K562 (cell line): ENCODE results near the gene DLG3. TPM values are rescaled to one million over a fixed set of nuclear protein-coding genes. Genes with fewer than 3 reads are reported as not detected.

Experiments
- ATAC-seq: fragments of 200-7000 bp; cut with Tn5 transposase; 3 replicates; pipeline ENCODE4 v1.9.1; 2020; ENCODE audit warnings: moderate library complexity
- BruUV-seq: library from RNA; stranded (reverse); fragments of 400-500 nt; replicated peaks from 2 replicates; lab custom pipeline; 2021; lab: Mats Ljungman, UMichigan
- CTCF ChIA-PET: fragments of 300-600 bp; formaldehyde crosslinking; extraction: SDS; loops from one replicate; lab custom pipeline; 2021; ENCODE audit warnings: low intra/inter-chr PET ratio; lab: Yijun Ruan, JAX
- POLR2A ChIA-PET: fragments of 300-600, 350-650 bp; sonication (Branson Sonifier 250); formaldehyde crosslinking; extraction: SDS; loops from one replicate; lab custom pipeline; 2021; ENCODE audit warnings: antibody characterized with exemption, inconsistent platforms; lab: Yijun Ruan, JAX
- DNase-seq, 4 experiments: peaks; one replicate each; pipeline versions ENCODE4 v3.0.0 to v3.0.0-alpha.2; 2011 to 2018; ENCODE audit warnings: low spot score in 3 of 4, mixed read lengths in 3 of 4; ENCODE audit errors: extremely low read depth in 1 of 4
- FAIRE-seq: peaks from 2 replicates; lab custom pipeline; 2011; peaks lifted over from hg19 to GRCh38; lab: Jason Lieb, UNC
- H2AFZ ChIP-seq: 2 replicates; pipeline ENCODE4 v1.6.0; 2011; ENCODE audit warnings: low read depth, low read length, control low read depth, inconsistent platforms
- H3K27ac ChIP-seq: fragments of 200-600 bp; 3 replicates; pipeline ENCODE4 v1.8.0; 2011; ENCODE audit warnings: low read depth, mild to moderate bottlenecking, control low read depth, inconsistent platforms, low read length, moderate library complexity, mixed read lengths; ENCODE audit errors: extremely low read depth
- H3K27me3 ChIP-seq, 2 experiments: fragments of 300-600 bp in 1 of 2; 2 replicates in 1 of 2; 3 replicates in 1 of 2; pipeline versions ENCODE4 v1.6.0 to v1.8.0; 2011; ENCODE audit warnings: inconsistent platforms in 2 of 2, low read length in 2 of 2, mild to moderate bottlenecking in 1 of 2, mixed read lengths in 1 of 2, moderate library complexity in 1 of 2; ENCODE audit not compliant: control insufficient read depth in 2 of 2, insufficient read depth in 2 of 2
- H3K36me3 ChIP-seq: fragments of 300-600 bp; 3 replicates; pipeline ENCODE4 v1.8.0; 2011; ENCODE audit warnings: mild to moderate bottlenecking, low read length, inconsistent platforms; ENCODE audit not compliant: control insufficient read depth, insufficient read depth
- H3K4me1 ChIP-seq, 2 experiments: fragments of 200-600 bp in 1 of 2; replicated peaks in 1 of 2; 2 replicates in 1 of 2; 3 replicates in 1 of 2; pipeline versions ENCODE4 v1.5.1 to v1.8.0; 2011; ENCODE audit warnings: inconsistent platforms in 2 of 2, low read length in 2 of 2, mild to moderate bottlenecking in 1 of 2, mixed read lengths in 1 of 2, moderate library complexity in 1 of 2; ENCODE audit not compliant: control insufficient read depth in 2 of 2, insufficient read depth in 2 of 2
- H3K4me2 ChIP-seq: 2 replicates; pipeline ENCODE4 v1.6.1; 2011; ENCODE audit warnings: low read length, control low read depth, inconsistent platforms, mixed read lengths; ENCODE audit not compliant: insufficient read depth
- H3K4me3 ChIP-seq: fragments of 200-600 bp; sonication (generic), shearing (Covaris generic); 2 replicates; pipeline ENCODE4 v1.5.1; 2016; ENCODE audit warnings: control low read depth, inconsistent platforms
- H3K79me2 ChIP-seq: fragments of 200-600 bp; 3 replicates; pipeline ENCODE4 v1.8.0; 2011; ENCODE audit warnings: low read length, inconsistent platforms; ENCODE audit not compliant: control insufficient read depth, insufficient read depth
- H3K9ac ChIP-seq, 2 experiments: 2 replicates each; pipeline versions ENCODE4 v1.6.0 to v1.6.1; 2011; ENCODE audit warnings: low read depth in 2 of 2, low read length in 2 of 2, control low read depth in 1 of 2, inconsistent platforms in 1 of 2, mild to moderate bottlenecking in 1 of 2, mixed read lengths in 1 of 2; ENCODE audit not compliant: insufficient read depth in 1 of 2
- H3K9me1 ChIP-seq: one replicate; pipeline ENCODE4 v1.6.0; 2011; ENCODE audit warnings: inconsistent platforms, mild to moderate bottlenecking, low read length, moderate library complexity; ENCODE audit not compliant: control insufficient read depth, insufficient read depth
- H3K9me3 ChIP-seq: replicated peaks from 2 replicates; pipeline ENCODE4 v1.5.1; 2011; ENCODE audit warnings: low read depth, low read length, inconsistent platforms; ENCODE audit not compliant: control insufficient read depth, insufficient read depth
- H4K20me1 ChIP-seq: replicated peaks from 2 replicates; pipeline ENCODE4 v1.6.1; 2011; ENCODE audit warnings: low read length, inconsistent platforms, mixed read lengths; ENCODE audit not compliant: control insufficient read depth, insufficient read depth
- CTCFL ChIP-seq: IDR thresholded peaks from 2 replicates; pipeline ENCODE4 v1.6.1; 2011; ENCODE audit warnings: borderline replicate concordance, low read depth, mild to moderate bottlenecking, moderate library complexity, low read length; ENCODE audit not compliant: insufficient read depth, poor library complexity, severe bottlenecking
- FOXJ2 ChIP-seq: fragments of 200-800 bp; sonication (Bioruptor generic); IDR thresholded peaks from 2 replicates; pipeline ENCODE4 v1.6.1; 2016; ENCODE audit warnings: missing genetic modification characterization, missing compliant biosample characterization
- HBP1 ChIP-seq: fragments of 450-650 bp; formaldehyde crosslinking; IDR thresholded peaks from 2 replicates; pipeline ENCODE4 v1.4.0; 2022; ENCODE audit warnings: missing genetic modification characterization
- PKNOX1 ChIP-seq: fragments of 450-650 bp; IDR thresholded peaks from 2 replicates; pipeline ENCODE4 v1.6.1; 2016
- POU5F1 ChIP-seq: fragments of 150-350 bp; IDR thresholded peaks from 2 replicates; pipeline ENCODE4 v1.6.1; 2014; ENCODE audit warnings: borderline replicate concordance, low read length, low read depth, mild to moderate bottlenecking; ENCODE audit not compliant: partially characterized antibody
- RB1 ChIP-seq: fragments of 450-650 bp; IDR thresholded peaks from 2 replicates; pipeline ENCODE4 v1.6.1; 2017; ENCODE audit warnings: low read depth, mild to moderate bottlenecking
- RBBP5 ChIP-seq: fragments of 200-600 bp; sonication (generic); IDR thresholded peaks from 2 replicates; pipeline ENCODE4 v1.6.1; 2012; ENCODE audit warnings: borderline replicate concordance, mild to moderate bottlenecking, low read length, control low read depth, inconsistent platforms; ENCODE audit not compliant: insufficient read depth, poor library complexity, severe bottlenecking
- TRIM24 ChIP-seq, 2 experiments: fragments of 450-650 bp; IDR thresholded peaks; 2 replicates each; pipeline ENCODE4 v1.6.1; 2016
- USF2 ChIP-seq: sonication (generic); formaldehyde crosslinking; IDR thresholded peaks from 2 replicates; pipeline ENCODE4 v1.5.0; 2020; ENCODE audit warnings: missing genetic modification reagents
- ZC3H8 ChIP-seq: fragments of 450-650 bp; IDR thresholded peaks from 2 replicates; pipeline ENCODE4 v1.6.1; 2017
- ZNF655 ChIP-seq: fragments of 250-450 bp; sonication (Bioruptor Pico); IDR thresholded peaks from 2 replicates; pipeline ENCODE4 v1.5.0; 2021
- WGBS: fragments of 100-300 bp; shearing (Covaris generic); methylation state at CpG from one replicate; pipeline ENCODE4 v1.1.6; 2016; ENCODE audit warnings: low coverage, mixed read lengths; ENCODE audit not compliant: insufficient coverage; ENCODE audit errors: missing lambda C conversion rate; 5-methylcytosine and 5-hydroxymethylcytosine counted together
- in situ Hi-C: fragments of 300-500 bp; cut with MboI; formaldehyde crosslinking; loops from 4 replicates; pipeline ENCODE4 v1.15.0; 2018; ENCODE audit warnings: inconsistent platforms, mixed read lengths
- intact Hi-C: fragments of 100-400 bp; cut with micrococcal nuclease; formaldehyde crosslinking; loops from 2 replicates; pipeline ENCODE4 v1.14.2; 2022
- polyA plus RNA-seq, 8 experiments: library from polyadenylated mRNA; depleted of rRNA in 4 of 8; stranded (reverse) in 5 of 8; unstranded in 3 of 8; fragments of >200 nt; fragmentation: Nextera tagmentation in 2 of 8; fragmentation: Illumina TruSeq in 1 of 8; extraction: Ambion mirVana in 2 of 8; extraction: Trizol in 1 of 8; gene quantifications; 2 replicates each; pipeline versions ENCODE4 v1.2.1 to v1.2.3, GENCODE V29; 2011 to 2014; ENCODE audit warnings: inconsistent platforms in 1 of 8, missing spikeins in 1 of 8
- total RNA-seq, 7 experiments: library from RNA; depleted of rRNA in 6 of 7; stranded (reverse); fragments of >200 nt in 6 of 7; fragmentation: Illumina TruSeq in 2 of 7; extraction: Trizol in 2 of 7; gene quantifications; 2 replicates each; pipeline versions ENCODE4 v1.2.1 to v1.2.3, GENCODE V29; 2011 to 2021; ENCODE audit warnings: low replicate concordance in 1 of 7

The DLG3 gene
- total and polyA plus RNA-seq, 9 of the 15 experiments (the other 6 are each of a cell fraction or from before 2014, with no cell fraction given) = 3.1 to 15.7 (median 8.8) TPM

GRCh38 chrX:70437011-70437410 is 7.6 kb upstream of the DLG3 start:
- Histone ChIP-seq H3K9me3 (no peaks in the 10 kb centered on the region), H3K79me2 (no peaks in the 10 kb centered on the region), H3K36me3 (no peaks in the 10 kb centered on the region), H3K9ac (no peak overlapping the region), H2AFZ (no peak overlapping the region), H3K27ac (no peak overlapping the region), H4K20me1 (no peaks in the 10 kb centered on the region), H3K4me1 (peaks cover 12 to 16% of the 10 kb centered on the region in 2 experiments; a peak in 4 of 5 replicates), H3K4me2 (no peak overlapping the region), H3K4me3 (no peak overlapping the region), H3K27me3 (peaks cover 2 to 11% of the 10 kb centered on the region in 2 experiments; a peak in 2 of 5 replicates), H3K9me1 (peaks cover 2% of the 10 kb centered on the region)
- WGBS = 3% methylated on average over 2 of the region's 2 CpGs
- intact Hi-C loops = loop anchor here (10.0 kb wide), 2 partner anchors 172 to 402 kb away; partner anchors contain the start of genes ARR3 and P2RY4
- no peak for FAIRE-seq
- ChIA-PET POLR2A (no interaction called here), CTCF (no interaction called here)
- TF ChIP-seq FOXJ2 (tag) = no peak
- no peak for TF ChIP-seq RBBP5
- no peak for TF ChIP-seq ZC3H8
- TF ChIP-seq RB1 = no peak
- no peak for TF ChIP-seq PKNOX1
- TF ChIP-seq TRIM24 (IDR thresholded peaks at IDR 0.05) = no peak
- TF ChIP-seq CTCFL = no peak
- TF ChIP-seq ZNF655 (CRISPR knock-in tag) = no peak
- TF ChIP-seq POU5F1 = no peak
- no peak for TF ChIP-seq USF2 (CRISPR knock-in tag)
- TF ChIP-seq HBP1 (CRISPR knock-in tag) = no peak
- no TSS peak for BruUV-seq
- no peak for DNase-seq
- in situ Hi-C loops = no loop called here
- no peak for ATAC-seq
